AG10803 (cell line): ENCODE measurements around the gene ANKRD35.

Experiments
- DNase-seq: peaks from one replicate; pipeline ENCODE4 v3.0.0; 2010; ENCODE audit warnings: low read depth
- H3K4me3 ChIP-seq: 2 replicates; pipeline ENCODE4 v1.5.1; 2011; ENCODE audit warnings: mild to moderate bottlenecking, low read length, control low read depth
- TF ChIP-seq, protein P1 (sequence below): conservative IDR thresholded peaks from 2 replicates; pipeline ENCODE4 v1.5.1; 2011; ENCODE audit warnings: mild to moderate bottlenecking, low read length, control low read depth, inconsistent platforms

ANKRD35 gene

DNA sequence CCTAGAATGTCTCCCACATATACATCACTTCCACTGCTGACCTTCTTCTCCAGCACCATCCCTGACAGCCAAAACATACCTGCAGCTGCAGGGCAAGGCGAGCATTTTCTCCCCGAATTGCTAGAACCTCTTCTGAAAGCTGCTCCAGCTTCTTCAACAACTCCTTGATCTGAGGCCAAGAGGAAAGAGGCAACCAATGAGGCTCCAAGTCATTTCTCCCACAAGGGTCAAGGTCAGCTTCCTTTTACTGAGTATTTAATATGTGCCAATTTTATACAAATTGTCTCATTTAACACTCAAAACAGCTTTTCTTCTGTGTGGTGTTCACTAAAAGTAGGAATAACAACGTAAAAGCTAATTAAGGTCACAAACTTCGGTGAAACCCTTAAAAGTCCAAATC, 17.4 kb downstream of the ANKRD35 start:
- no peak for DNase-seq
- TF ChIP-seq, protein P1, sequence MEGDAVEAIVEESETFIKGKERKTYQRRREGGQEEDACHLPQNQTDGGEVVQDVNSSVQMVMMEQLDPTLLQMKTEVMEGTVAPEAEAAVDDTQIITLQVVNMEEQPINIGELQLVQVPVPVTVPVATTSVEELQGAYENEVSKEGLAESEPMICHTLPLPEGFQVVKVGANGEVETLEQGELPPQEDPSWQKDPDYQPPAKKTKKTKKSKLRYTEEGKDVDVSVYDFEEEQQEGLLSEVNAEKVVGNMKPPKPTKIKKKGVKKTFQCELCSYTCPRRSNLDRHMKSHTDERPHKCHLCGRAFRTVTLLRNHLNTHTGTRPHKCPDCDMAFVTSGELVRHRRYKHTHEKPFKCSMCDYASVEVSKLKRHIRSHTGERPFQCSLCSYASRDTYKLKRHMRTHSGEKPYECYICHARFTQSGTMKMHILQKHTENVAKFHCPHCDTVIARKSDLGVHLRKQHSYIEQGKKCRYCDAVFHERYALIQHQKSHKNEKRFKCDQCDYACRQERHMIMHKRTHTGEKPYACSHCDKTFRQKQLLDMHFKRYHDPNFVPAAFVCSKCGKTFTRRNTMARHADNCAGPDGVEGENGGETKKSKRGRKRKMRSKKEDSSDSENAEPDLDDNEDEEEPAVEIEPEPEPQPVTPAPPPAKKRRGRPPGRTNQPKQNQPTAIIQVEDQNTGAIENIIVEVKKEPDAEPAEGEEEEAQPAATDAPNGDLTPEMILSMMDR, result no peak
- H3K4me3 ChIP-seq, result no peak overlapping the region

DNA sequence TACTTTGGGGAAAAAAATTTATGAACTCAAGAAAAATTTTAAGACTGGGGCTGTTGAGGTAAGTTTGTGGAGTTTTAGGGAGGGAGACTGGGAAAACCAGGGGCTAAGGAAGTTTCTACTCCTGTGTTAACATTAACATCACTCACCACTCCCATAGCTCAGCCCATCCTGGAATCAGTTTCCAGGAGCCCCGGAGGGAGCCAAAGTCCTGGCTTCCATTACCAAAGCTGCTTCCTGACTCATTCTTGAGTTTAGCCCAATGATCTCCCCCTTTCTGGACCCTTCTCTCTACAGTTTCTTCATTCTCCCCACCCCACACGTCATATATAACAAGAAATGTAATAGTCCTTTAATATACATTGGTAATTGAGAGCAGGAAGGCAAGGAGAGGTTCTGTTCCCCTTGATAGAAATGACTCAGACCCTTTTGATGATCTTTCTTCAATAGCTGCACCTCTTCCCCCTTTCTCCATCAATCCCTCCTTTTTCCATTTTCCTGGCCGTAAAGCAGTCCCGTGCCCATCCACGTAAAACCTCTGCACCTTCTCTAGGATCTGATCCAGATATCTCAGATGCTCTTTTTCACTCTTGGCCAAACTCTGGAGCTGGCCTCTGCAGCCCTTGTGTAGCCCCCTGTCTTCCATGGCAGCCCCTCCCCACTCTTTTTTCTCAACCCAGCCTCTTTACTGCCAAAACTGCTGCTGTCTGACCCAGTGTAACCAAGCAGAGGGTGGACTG, 22.2 kb downstream of the ANKRD35 start:
- no peak overlapping the region for H3K4me3 ChIP-seq
- DNase-seq, result no peak
- TF ChIP-seq, protein P1, result no peak

DNA sequence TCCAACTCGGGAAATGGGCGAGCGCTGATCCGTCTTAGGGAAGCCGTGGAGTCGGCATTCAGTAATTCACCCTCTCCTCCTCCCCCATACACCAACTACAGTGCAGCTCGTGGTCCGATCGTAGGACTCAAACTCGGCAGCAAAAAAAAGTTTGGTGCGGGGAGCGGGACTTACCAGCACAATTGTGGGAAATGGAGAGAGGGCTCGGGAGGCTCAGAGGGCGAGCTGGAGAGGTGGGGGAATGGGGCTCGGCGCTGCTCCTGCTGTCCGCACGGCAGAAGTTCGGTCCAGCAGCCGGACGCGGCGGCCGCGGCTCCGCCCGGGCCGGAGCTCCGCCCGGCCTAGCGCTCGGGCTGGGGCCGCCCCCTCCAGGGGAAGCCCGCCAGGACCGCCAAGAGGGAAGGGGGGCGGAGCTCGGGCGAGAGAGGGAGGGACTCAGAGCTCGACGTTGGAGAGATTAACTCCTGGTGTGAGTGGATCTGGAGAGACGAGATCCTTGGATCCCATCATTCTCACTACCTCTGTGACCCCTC, 26.1 kb downstream of the ANKRD35 start:
- peak overlapping the region; percentile 96 for H3K4me3 ChIP-seq
- DNase-seq, result peak; percentile 87
- TF ChIP-seq, protein P1, result no peak

DNA sequence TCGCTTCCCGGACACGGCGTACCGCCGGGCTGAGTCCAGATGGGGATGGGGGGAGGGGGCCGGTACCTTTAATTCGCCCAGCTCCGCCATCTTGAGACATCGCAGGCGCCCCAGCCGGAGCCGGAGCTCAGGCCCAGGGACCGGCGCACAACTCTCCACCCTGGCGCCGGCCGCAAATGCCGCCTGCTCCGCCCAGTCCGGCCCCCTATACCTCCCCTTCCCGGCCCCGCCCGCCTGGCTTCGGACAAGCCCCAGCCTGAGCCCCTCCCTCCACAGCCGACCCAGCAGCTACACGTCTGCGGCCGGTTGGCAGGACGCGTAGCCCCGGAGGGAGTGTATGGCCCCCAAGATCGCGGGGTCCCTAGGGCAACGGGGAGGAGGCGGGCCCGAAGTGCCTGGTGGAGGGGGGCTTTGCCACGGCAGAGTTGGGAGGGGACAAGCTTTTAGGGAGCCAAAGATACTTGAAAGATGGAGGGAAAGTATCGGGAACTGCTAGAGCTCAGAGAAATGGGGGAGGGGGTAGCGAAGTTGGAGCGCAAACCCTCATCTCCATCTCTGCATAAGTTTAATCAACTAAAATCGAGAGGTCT, 26.7 kb downstream of the ANKRD35 start, which contains the start of gene PIAS3:
Gene PIAS3, minus strand, starts transcription at position 181 of the 590 bp plus-strand sequence. Its CDS starts 91 bp downstream, at position 90.
- DNase-seq, result peak; percentile 95
- TF ChIP-seq, protein P1, result no peak
- peak within 1 kb of the TSS; percentile 96 for H3K4me3 ChIP-seq

DNA sequence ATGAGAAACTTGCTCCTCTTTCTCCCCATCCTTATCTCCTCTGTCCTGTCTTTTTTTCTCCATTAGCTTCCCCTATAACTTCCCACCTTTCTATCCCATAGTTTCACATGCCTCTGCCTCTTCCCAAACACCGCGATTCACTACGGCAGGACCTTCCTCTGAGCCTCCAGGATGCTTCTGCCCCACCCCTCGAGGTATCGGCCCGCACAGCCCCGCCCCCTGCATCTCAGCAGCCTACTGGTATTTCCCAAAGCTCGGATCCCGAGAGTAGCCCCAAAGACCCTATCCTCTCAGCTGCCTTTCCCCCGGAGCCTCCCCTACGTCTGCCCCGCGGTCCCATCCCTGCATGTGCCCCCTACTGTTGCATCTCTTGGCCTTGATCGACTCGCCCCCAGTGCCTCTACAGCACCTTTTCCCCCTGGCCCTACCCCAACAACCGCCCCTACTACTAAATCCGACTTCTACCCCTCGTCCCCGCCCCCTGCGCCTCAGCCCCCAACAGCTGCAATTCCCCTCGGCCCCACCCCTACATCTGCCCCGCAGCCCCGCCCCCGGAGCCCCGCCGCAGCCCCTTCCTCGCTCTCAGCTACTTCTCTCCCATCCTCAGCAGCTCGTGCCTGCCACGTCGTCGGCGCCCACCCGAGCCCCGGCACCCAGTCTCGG, 27.3 kb downstream of the ANKRD35 start:
- TF ChIP-seq, protein P1, result 0 out of 2 replicates have a peak, but pooled peaks have one; percentile 2
- DNase-seq, result peak; percentile 29
- H3K4me3 ChIP-seq, result peak overlapping the region; percentile 96

DNA sequence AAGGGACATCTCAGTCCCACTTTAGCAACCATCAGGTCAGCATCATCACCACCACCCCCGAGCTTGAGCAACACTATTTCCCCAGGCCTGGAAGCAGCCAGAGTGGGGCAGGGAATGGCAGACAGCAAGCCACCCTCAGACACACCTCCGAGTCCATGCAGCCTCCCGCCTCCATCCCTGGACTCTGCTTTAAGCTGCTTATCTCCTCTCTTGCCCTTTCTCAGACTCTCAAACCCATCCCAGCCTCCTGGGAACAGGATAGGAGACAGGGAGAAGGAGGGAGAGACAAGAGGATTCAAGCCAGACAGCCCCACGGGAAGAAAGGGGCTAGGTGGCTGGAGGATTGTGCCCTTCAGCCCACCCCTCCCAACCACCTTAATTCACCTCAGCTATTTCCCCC, 28.5 kb downstream of the ANKRD35 start:
- peak overlapping the region; percentile 13 for H3K4me3 ChIP-seq
- DNase-seq, result no peak
- TF ChIP-seq, protein P1, result no peak
